Left lung (tissue), 10 donors: ENCODE results near the gene BMPR2. TPM values are rescaled to one million over a fixed set of nuclear protein-coding genes. Genes with fewer than 3 reads are reported as not detected.

Experiments
- ATAC-seq: fragments of 200-7000 bp; cut with Tn5 transposase; one replicate; pipeline ENCODE4 v1.9.1; 2020; ENCODE audit warnings: moderate library complexity
- DNase-seq, 4 donors: peaks; one replicate each; pipeline ENCODE4 v3.0.0-alpha.2; 2013 to 2020
- H3K27ac ChIP-seq, 2 donors: fragments of 200-600 bp; sonication (generic) in 1 of 2; one replicate each; pipeline versions ENCODE4 v1.5.0 to v1.8.0; 2020 to 2021
- H3K27me3 ChIP-seq, 2 donors: fragments of 200-600 bp; sonication (generic) in 1 of 2; one replicate each; pipeline versions ENCODE4 v1.5.0 to v1.8.0; 2020 to 2021
- H3K36me3 ChIP-seq, 2 donors: fragments of 200-600 bp; sonication (generic) in 1 of 2; one replicate each; pipeline versions ENCODE4 v1.5.0 to v1.8.0; 2020 to 2021
- H3K4me1 ChIP-seq, 2 donors: fragments of 200-600 bp; one replicate each; pipeline ENCODE4 v1.8.0; 2021
- H3K4me3 ChIP-seq, 2 donors: fragments of 200-600 bp; sonication (generic) in 1 of 2; one replicate each; pipeline versions ENCODE4 v1.5.0 to v1.8.0; 2020 to 2021; ENCODE audit warnings: mild to moderate bottlenecking in 1 of 2
- H3K9me3 ChIP-seq, 2 donors: fragments of 200-600 bp; sonication (generic) in 1 of 2; one replicate each; pipeline versions ENCODE4 v1.5.0 to v1.8.0; 2020 to 2021
- intact Hi-C, 2 donors: fragments of 100-400 bp; cut with DNase I; formaldehyde crosslinking; loops; one replicate each; pipeline versions ENCODE4 v1.11.2 to v1.14.2; 2022
- polyA plus RNA-seq, 6 donors: library from polyadenylated mRNA; unstranded; fragments of 120-200 nt; gene quantifications; one replicate each; pipeline ENCODE4 v1.2.1, GENCODE V29; 2013; ENCODE audit not compliant: insufficient read length in 6 of 6
- total RNA-seq, 2 donors: library from RNA; stranded (reverse); fragmentation: NEBNext Ultra II Directional; extraction: Animal tissue kit (Norgen Biotek cat#: 25700); gene quantifications; one replicate each; pipeline ENCODE4 v1.2.1, GENCODE V29; 2021
- TF ChIP-seq, protein P1 (sequence below), 2 donors: fragments of 200-600 bp; sonication (generic) in 1 of 2; IDR thresholded peaks; one replicate each; pipeline versions ENCODE4 v1.5.0 to v1.8.0; 2021; ENCODE audit warnings: antibody characterized with exemption in 2 of 2
- donor health status: DM: no; HTN: yes; CAD: no.
- donor health status: DM: no; HTN: no; CAD: no.

BMPR2 gene
- total and polyA plus RNA-seq, 8 donors, result 68.3 to 99.7 (median 83.6) TPM

DNA sequence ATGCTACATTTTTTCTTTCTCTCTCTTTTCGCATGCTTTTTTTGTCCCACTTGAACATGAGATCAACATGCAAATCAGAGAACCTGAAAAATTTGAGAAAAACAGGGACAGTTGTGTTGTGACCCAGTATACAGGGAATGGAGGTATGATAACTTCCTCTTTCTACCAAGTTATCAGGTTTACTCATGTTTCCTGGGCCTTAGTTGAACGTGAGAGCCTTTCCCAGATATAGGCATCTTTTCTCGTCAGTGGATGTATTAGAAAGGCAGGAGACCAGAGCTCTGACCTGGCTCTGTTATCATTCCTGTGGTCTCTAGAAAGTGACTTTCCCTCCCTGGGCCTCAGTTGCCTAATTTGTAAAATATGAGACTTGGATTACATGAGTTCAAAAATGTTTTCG, 228.6 kb downstream of the BMPR2 start:
- TF ChIP-seq, protein P1, sequence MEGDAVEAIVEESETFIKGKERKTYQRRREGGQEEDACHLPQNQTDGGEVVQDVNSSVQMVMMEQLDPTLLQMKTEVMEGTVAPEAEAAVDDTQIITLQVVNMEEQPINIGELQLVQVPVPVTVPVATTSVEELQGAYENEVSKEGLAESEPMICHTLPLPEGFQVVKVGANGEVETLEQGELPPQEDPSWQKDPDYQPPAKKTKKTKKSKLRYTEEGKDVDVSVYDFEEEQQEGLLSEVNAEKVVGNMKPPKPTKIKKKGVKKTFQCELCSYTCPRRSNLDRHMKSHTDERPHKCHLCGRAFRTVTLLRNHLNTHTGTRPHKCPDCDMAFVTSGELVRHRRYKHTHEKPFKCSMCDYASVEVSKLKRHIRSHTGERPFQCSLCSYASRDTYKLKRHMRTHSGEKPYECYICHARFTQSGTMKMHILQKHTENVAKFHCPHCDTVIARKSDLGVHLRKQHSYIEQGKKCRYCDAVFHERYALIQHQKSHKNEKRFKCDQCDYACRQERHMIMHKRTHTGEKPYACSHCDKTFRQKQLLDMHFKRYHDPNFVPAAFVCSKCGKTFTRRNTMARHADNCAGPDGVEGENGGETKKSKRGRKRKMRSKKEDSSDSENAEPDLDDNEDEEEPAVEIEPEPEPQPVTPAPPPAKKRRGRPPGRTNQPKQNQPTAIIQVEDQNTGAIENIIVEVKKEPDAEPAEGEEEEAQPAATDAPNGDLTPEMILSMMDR (IDR thresholded peaks at IDR 0.05), result no peak
- H3K9me3 ChIP-seq, result no peaks in the 10 kb centered on the region
- H3K27ac ChIP-seq, result no peak overlapping the region
- no peaks in the 10 kb centered on the region for H3K36me3 ChIP-seq
- no peaks in the 10 kb centered on the region for H3K27me3 ChIP-seq
- H3K4me3 ChIP-seq, result no peak overlapping the region
- no peak for ATAC-seq
- intact Hi-C loops, result no loop called here
- H3K4me1 ChIP-seq, result peaks cover 0 to 12% of the 10 kb centered on the region in 2 donors
- DNase-seq, result no peak

DNA sequence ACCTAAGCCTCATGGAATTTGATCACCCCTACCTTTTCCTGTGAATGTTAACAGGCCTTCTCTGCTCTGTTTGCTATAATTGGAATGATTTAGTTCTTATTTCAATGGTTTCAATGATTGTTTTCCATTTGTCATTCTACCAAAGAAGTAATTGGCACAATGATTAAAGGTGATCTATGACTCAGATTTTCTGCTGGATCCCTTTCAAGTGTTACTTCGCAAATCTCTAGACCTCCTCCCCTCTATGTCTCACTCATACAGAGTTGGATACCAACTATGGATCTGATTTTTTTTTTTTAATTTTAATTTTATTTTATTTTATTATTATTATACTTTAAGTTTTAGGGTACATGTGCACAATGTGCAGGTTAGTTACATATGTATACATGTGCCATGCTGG, 229.0 kb downstream of the BMPR2 start:
- Histone ChIP-seq H3K9me3 (no peaks in the 10 kb centered on the region), H3K27ac (no peak overlapping the region), H3K4me3 (no peak overlapping the region), H3K27me3 (no peaks in the 10 kb centered on the region), H3K4me1 (peaks cover 0 to 17% of the 10 kb centered on the region in 2 donors), H3K36me3 (no peaks in the 10 kb centered on the region)
- intact Hi-C loops, result no loop called here
- ATAC-seq, result no peak
- TF ChIP-seq, protein P1 (IDR thresholded peaks at IDR 0.05), result no peak
- no peak for DNase-seq

DNA sequence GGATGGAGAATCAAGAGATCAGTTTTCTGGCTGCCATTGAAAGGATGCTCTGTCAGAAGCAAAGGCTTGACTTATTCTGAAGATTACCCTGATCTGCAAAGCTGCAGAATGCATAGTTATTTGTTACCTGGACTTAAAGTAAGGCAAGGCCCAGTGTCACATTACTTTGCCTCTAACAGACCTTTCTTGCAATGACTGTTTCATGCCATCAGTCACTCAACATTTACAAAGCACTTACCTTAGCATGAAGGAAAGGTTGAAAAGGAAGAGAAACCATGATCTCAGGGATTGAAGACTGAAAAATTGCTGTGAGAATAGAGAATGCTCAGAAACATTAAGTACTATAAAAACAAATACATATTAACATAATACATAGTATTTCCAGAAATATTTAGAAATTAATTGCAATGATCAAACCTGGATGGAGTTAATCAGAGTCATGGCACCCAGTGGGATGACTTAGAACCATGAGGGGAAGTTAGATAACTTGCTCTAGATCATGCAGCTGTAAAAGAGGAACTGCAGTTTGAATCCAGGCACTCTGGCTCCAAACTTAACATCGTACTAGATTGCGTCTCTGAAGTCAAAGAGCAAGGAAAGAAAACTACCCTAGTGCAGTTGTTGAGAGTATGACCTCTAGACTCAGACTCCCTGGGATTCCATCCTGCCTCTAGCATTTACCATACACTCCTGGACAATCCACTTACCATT, 232.2 kb downstream of the BMPR2 start:
- H3K27me3 ChIP-seq, result no peaks in the 10 kb centered on the region
- H3K36me3 ChIP-seq, result no peaks in the 10 kb centered on the region
- DNase-seq, result no peak
- peak; percentile 29 for ATAC-seq
- TF ChIP-seq, protein P1 (IDR thresholded peaks at IDR 0.05), result no peak
- intact Hi-C loops, result no loop called here
- peaks cover 0 to 28% of the 10 kb centered on the region in 2 donors for H3K4me1 ChIP-seq
- H3K9me3 ChIP-seq, result no peaks in the 10 kb centered on the region
- H3K27ac ChIP-seq, result peak overlapping the region in 1 of 2 donors; percentile 66
- no peak overlapping the region for H3K4me3 ChIP-seq

- Histone ChIP-seq H3K36me3 (no peaks in the 10 kb centered on the region), H3K27ac (peak overlapping the region in 1 of 2 donors; percentile 66), H3K9me3 (no peaks in the 10 kb centered on the region), H3K27me3 (no peaks in the 10 kb centered on the region), H3K4me3 (no peak overlapping the region), H3K4me1 (peaks cover 0 to 28% of the 10 kb centered on the region in 2 donors)
- DNase-seq, result no peak
- peak; percentile 75 for ATAC-seq
- intact Hi-C loops, result no loop called here
- TF ChIP-seq, protein P1 (IDR thresholded peaks at IDR 0.05), result no peak
Observed at GRCh38 chr2:202609381-202610145, 233.4 kb downstream of the BMPR2 start.

- TF ChIP-seq, protein P1 (IDR thresholded peaks at IDR 0.05), result no peak
- Histone ChIP-seq H3K4me3 (no peak overlapping the region), H3K36me3 (no peaks in the 10 kb centered on the region)
Observed at GRCh38 chr2:202610380-202610779, 234.3 kb downstream of the BMPR2 start.

More at GRCh38 chr2:202610380-202610779, 234.3 kb downstream of the BMPR2 start:
- Histone ChIP-seq H3K4me1 (peaks cover 0 to 28% of the 10 kb centered on the region in 2 donors), H3K27ac (no peak overlapping the region), H3K9me3 (no peaks in the 10 kb centered on the region), H3K27me3 (no peaks in the 10 kb centered on the region)
- DNase-seq (no peak), ATAC-seq (no peak)
- intact Hi-C loops, result no loop called here
